ENCODE results near the gene WDR38.

Gene WDR38, protein sequence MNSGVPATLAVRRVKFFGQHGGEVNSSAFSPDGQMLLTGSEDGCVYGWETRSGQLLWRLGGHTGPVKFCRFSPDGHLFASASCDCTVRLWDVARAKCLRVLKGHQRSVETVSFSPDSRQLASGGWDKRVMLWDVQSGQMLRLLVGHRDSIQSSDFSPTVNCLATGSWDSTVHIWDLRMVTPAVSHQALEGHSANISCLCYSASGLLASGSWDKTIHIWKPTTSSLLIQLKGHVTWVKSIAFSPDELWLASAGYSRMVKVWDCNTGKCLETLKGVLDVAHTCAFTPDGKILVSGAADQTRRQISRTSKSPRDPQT

DNA sequence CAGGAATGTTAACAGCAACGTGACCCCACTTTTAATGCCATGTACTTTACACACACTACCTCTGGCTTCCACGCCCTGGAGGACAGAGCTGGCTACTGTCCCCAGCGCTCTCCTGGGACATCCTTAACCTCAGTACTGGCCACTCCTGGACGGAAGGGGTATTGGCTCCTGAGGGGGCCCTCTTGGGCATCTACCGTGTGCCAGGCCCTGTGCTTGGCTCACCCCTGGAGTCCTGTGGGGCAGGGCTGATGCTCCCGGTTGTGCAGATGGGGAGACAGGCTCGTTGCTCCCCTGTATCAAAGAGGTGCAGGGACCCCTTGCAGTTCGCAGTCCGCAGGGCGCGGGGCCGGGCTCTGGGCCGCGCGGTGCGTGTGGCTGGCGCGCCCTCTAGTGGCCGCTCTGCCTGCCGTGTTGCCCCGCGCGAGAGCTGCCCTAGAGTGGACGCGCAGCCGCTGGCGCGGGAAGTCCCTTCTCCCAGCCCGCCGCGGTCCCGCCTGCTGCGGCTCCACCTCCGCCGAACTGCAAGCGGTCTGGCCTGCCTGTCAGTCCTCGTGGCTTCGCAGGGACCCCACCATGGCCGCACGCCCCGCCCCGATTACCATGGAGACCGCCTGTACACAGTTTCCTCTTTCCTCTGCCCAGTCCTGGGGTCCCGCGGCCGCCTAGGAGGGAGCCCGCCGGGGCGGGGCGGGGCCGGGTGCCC, at the start of gene WDR38:
Gene WDR38, plus strand, starts transcription at position 632 of the 703 bp plus-strand sequence. CDS start 72 bp downstream, outside the sequence.
- peak; percentile 46 to 66 (median 59) for DNase-seq (ENCODE audit: low read depth in 3 of 3, low spot score in 1 of 3)

- no peak for DNase-seq (ENCODE audit: low read depth in 3 of 3, low spot score in 1 of 3)
Observed at GRCh38 chr9:124803911-124804310, 49.3 kb upstream of the WDR38 start.

GRCh38 chr9:124805186-124805585, 48.1 kb upstream of the WDR38 start:
- no peak for DNase-seq (ENCODE audit: low read depth in 3 of 3, low spot score in 1 of 3)

DNA sequence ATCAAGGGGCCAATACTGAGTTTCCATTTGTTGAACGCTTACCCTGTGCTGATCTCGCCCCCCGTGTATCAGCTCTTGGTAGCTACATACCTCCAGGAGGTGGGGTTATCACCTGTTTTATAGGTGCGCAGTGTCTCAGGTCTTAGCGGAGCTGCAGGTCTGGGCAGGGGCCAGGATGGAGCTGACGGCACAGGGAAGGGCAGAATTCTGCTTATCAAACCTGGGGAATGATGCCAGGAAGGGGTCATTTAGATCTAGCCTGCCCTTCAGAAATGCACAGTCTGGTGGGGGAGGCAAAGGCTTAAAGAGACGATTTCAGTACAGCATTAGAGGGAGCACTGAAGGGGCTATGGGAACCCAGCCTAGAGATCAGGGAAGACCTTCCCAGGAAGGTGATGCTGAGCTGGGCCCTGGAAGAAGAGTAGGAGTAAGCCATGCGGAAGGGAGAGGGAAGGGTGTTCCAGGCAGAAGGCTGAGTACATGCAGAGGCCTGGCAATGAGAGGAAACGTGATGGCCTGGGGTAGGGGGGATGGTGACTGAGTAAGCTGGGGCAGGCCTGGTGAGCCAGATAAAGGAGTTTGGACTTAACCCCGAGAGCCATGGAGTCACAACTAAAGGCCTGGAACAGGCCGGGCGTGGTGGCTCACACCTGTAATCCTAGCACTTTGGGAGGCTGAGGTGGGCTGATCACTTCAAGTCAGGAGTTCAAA, 44.9 kb upstream of the WDR38 start:
- no peak for DNase-seq (ENCODE audit: low read depth in 3 of 3, low spot score in 1 of 3)

DNA sequence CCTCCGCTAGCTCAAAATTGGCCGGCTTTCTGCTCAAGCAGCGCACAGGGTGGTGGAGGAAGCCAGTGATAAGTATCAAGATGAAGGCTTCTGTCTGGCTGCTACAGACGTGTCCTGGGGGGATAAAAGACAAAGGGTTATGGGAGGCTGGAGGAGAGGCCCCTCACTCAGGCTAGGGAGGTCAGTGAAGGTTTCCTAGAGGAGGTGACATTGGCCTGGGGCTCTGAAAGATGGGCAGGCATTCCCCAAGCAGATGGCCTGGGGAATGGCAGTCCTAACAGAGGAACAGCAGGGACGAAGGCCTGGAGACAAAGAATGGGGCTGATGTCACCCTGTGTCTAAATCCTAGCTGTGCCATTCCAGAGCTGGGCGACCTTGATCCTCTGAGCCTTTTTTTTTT, 44.0 kb upstream of the WDR38 start:
- no peak for DNase-seq (ENCODE audit: low read depth in 3 of 3, low spot score in 1 of 3)

GRCh38 chr9:124809741-124810500, 43.3 kb upstream of the WDR38 start:
- DNase-seq (ENCODE audit: low read depth in 3 of 3, low spot score in 1 of 3) = no peak

DNA sequence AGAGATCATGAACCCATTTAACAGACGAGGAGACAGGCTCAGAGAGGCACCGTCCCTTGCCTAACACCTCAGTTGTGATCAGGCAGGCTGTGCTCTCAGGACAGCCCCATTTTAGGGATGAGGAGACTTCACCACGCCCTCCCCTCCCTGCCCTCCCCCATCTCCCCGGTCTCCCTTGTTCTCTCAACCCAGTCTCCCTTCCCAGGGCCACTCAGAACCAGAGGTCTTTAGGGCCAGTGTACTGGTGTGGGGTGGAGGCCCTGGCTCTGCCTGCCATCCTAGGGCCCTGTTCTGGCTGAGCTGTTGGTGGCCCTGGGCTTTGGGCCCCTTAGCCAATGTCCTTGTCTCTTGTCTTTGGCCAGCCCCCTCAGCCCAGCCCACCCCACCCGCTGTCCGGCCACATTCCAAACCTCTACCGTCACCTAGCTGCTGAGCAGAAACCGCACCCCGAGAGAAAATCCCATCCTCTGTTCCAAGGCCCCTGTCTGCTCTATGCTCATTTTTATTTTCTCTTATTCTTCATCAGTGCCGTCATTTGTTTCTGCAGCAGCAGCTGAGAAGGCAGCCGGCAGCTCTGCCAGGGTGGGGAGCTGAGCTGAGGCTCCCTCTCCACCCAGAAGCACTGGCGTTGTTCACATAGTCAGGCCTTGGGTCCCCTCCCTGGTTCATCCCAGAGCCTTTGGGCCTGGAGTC, 42.5 kb upstream of the WDR38 start:
- no peak for DNase-seq (ENCODE audit: low read depth in 3 of 3, low spot score in 1 of 3)

- DNase-seq (ENCODE audit: low read depth in 3 of 3, low spot score in 1 of 3) = no peak
Observed at GRCh38 chr9:124812441-124812876, 40.8 kb upstream of the WDR38 start.

DNA sequence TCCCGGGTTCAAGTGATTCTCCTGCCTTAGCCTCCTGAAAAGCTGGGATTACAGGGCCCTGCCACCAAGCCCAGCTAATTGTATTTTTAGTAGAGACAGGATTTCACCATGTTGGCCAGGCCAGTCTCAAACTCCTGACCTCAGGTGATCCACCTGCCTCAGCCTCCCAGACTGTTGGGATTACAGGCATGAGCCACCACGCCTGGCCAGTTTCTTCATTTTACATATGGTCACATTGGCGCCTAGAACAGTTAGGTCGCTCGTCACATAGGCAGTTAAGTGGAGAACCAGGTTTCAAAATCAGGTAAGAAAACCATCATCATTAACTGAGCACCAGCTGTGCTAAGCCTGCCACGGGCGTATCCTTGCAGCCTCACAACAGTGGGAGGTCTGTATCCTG, 40.2 kb upstream of the WDR38 start:
- no peak for DNase-seq (ENCODE audit: low read depth in 3 of 3, low spot score in 1 of 3)

DNA sequence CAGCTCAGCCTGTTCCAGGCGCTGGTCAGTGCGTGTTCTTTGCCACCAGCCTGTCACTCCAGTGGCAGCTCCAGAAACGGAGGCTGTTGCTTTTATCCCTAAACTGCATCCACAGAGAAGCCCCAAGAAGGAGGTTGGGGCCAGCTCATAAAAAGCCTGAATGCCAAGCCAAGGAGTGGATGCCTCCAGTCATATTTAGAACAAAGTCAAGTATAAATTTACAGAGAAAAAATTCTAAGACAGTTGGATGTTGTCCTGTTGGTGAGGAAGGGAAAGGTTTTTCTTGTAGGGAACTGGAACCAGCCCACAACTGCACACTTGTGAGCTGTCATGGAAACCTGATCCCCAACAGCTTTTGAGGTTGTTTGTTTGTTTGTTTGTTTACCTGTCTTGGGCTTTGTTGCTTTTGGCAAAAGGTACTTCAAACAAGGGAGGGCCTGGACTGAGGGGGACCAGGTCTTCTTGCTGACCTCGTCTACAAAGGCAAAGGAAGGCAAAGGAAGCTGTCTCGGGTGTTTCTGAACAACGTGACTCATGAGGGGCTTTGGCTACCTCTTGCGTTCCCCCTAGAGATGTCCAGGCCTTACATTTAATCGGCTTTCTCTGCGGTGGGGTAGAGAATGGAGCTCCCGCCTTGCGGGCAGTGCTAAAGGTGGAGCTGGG, 39.6 kb upstream of the WDR38 start:
- DNase-seq (ENCODE audit: low read depth in 3 of 3, low spot score in 1 of 3) = no peak

- no peak for DNase-seq (ENCODE audit: low read depth in 3 of 3, low spot score in 1 of 3)
Observed at GRCh38 chr9:124814164-124814535, 39.1 kb upstream of the WDR38 start.

DNA sequence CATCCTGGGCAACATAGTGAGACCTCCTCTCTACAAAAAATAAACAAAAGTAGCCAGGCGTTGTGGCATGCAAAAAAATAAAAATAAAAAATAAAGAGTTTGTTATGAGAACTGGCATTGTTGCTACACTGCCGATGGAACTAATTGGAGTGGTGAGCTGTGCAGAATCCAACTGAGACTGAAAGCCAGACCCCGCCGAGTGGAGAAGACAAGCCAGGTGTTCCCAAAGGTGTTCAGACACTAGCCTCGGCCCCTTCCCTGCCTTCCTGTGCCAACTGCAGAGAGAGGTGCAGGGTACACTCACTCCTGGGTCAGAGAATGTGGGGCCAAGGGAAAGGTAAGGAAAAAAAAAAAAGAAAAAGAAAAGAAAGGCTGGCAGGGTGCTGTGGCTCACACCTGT, 37.7 kb upstream of the WDR38 start:
- no peak for DNase-seq (ENCODE audit: low read depth in 3 of 3, low spot score in 1 of 3)

DNA sequence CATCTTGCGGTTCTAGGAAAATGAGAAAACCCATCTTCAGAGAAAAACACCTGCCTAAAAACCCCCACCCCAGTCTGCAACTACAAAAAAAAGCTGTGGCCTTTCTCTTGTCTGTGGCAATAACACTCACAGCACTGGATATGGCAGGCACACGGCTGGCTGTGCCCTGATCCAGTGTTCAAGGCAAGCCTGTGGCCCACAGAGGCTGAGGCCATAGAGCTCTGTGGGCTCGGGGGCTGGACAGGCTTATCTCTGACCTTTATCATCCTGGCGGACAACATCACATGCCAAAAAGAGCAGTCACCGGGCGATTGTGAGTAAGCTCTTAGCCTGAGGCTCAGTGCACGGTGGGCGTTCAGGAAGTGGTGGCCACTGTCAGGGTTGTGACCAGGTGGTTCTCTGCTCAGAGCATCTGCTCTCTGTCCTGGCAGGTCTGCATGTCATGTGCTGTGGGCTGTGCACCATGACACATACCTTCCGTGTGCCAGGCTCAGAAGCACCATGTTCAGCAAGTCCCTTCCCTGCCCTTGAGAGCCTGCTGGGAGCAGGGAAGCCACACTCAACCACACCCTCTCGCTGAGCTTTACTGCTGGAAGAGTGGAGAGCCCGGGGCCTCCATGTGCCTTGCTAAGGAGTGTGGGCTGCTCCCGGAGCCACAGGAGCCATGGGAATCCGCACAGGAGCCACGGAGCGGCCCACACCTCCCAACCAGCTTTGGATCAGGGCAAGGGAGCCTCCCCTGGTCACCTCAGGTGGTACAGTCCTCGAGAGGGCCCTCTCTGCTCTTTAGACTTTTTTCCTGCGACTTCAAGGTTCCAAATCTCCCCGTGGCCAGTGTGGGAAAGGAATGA, 34.6 kb upstream of the WDR38 start:
- no peak for DNase-seq (ENCODE audit: low read depth in 3 of 3, low spot score in 1 of 3)

DNA sequence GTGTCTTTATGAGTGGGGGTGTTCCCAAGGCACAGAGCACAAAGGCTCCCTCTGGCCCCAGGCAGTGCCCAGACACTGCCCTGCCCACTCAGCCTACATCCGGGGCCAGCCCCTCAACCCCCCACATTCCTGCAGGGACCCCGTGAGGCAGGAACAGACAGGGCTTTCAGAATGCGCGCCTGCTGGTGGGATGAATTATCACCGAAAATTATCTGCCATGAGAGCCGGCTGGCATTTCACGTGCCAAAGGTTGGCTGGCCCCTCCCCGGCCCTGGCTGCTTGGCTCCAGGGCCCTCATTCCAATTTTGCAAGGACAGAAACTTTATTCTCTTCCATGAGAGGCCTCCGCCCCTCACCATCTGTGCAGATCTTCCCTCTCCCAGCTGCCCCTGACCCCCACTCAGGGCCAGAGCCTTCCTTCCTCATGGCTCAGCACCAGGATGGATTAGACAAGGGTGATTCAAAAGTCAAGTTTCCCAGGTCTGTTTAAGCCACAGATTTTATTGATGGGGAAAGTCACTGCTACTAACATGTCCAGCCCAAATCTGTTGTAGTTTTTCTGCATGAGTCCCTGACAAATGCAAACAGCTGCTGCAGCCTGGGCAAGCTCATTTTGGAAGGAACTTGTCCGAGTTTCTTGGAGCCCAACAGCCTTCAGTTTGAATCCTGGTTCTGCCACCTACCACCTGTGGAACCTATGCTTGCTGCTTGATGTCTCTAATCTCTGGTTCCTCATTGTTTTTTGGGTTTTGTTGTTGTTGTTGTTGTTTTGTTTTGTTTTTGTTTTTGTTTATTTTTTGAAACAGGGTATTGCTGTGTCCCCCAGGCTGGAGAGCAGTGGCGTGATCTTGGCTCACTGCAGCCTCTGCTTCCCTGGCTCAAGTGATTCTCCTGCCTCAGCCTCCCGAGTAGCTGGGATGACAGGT, 32.3 kb upstream of the WDR38 start:
- DNase-seq (ENCODE audit: low read depth in 3 of 3, low spot score in 1 of 3) = no peak

DNA sequence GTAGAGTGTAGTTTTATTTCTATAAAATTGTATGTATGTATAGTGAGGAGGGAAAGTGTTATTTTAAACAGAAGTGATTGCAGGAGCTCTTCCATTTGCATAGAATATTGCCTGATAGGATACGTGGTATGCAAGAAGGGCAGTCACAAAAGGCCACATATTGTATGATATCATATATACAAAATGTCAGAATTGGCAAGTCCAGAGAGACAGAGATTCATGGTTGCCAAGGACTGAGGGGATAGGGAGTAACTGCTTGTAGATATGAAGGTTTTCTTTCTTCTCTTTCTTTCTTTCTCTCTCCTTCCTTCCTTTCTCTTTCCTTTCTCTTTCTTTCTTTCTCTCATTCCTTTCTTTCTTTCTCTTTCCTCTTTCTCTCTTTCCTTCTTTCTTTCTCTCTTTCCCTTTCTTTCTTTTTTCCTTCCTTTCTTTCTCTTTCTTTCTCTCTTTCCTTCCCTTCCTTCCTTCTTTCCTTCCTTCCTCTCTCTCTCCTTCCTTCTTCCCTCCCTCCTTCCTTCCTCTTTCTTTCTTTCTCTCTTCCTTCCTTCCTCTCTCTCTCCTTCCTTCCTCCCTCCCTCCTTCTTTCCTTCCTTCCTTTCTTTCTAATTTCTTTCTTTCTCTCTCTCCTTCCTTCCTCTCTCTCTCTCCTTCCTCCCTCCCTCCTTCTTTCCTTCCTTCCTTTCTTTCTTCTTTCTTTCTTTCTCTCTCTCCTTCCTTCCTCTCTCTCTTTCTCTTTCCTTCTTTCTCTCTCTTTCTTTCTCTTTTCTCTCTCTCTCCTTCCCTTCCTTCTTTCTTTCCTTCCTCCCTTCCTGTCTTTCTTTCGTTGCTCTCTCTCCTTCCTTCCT, 24.5 kb upstream of the WDR38 start:
- DNase-seq (ENCODE audit: low read depth in 3 of 3, low spot score in 1 of 3) = no peak

- DNase-seq (ENCODE audit: low read depth in 3 of 3, low spot score in 1 of 3) = no peak
Observed at GRCh38 chr9:124829334-124829669, 24.0 kb upstream of the WDR38 start.

- no peak for DNase-seq (ENCODE audit: low read depth in 3 of 3, low spot score in 1 of 3)
Observed at GRCh38 chr9:124830593-124830992, 22.7 kb upstream of the WDR38 start.

All from stimulated activated CD4-positive, alpha-beta T cell treated with anti-CD3 and anti-CD28 coated beads, TNF-alpha, amount 100 ng/mL, for 1 hour (primary cell).